HG03039 (cell line): ENCODE results near the gene ITGB8.
"Not testable (repeated sequence)": the region's sequence is repeated elsewhere in the genome, so short reads cannot be mapped to it uniquely, and the experiment has no call there.

Source experiments
- ATAC-seq: cut with Tn5 transposase; IDR thresholded peaks from one replicate; pipeline ENCODE4 v1.9.1; 2021; ENCODE audit warnings: mild to moderate bottlenecking, moderate library complexity; ENCODE audit not compliant: unreplicated experiment

Gene ITGB8

GRCh38 chr7:20330239-20330927 lies at the start of gene ITGB8:
Gene ITGB8 (plus strand): TSS chr7:20330900. CDS start chr7:20331807, 907 bp downstream.
- ATAC-seq, result peak; percentile 62

GRCh38 chr7:20282959-20283358 lies 47.7 kb upstream of the ITGB8 start:
- ATAC-seq, result no peak

GRCh38 chr7:20283385-20283784 lies 47.3 kb upstream of the ITGB8 start:
- no peak for ATAC-seq

GRCh38 chr7:20284003-20284770 lies 46.5 kb upstream of the ITGB8 start:
- ATAC-seq, result peak; percentile 58

- ATAC-seq, result no peak
Observed at GRCh38 chr7:20284771-20285143, 45.9 kb upstream of the ITGB8 start.

GRCh38 chr7:20287317-20287716 lies 43.4 kb upstream of the ITGB8 start:
- ATAC-seq, result no peak

GRCh38 chr7:20288036-20288435 lies 42.7 kb upstream of the ITGB8 start:
- ATAC-seq, result no peak

- ATAC-seq, result no peak
Observed at GRCh38 chr7:20290505-20291111, 40.1 kb upstream of the ITGB8 start.

GRCh38 chr7:20293336-20293735 lies 37.4 kb upstream of the ITGB8 start:
- no peak for ATAC-seq

GRCh38 chr7:20296444-20296843 lies 34.3 kb upstream of the ITGB8 start:
- no peak for ATAC-seq

GRCh38 chr7:20296901-20297300 lies 33.8 kb upstream of the ITGB8 start:
- no peak for ATAC-seq

GRCh38 chr7:20298486-20298901 lies 32.2 kb upstream of the ITGB8 start:
- no peak for ATAC-seq

- no peak for ATAC-seq
Observed at GRCh38 chr7:20299145-20299544, 31.6 kb upstream of the ITGB8 start.

GRCh38 chr7:20299647-20300312 lies 30.9 kb upstream of the ITGB8 start:
- ATAC-seq, result peak; percentile 44

GRCh38 chr7:20301311-20301939 lies 29.3 kb upstream of the ITGB8 start:
- ATAC-seq, result no peak

- ATAC-seq, result not testable (repeated sequence)
Observed at GRCh38 chr7:20302300-20302699, 28.4 kb upstream of the ITGB8 start.

- ATAC-seq, result no peak
Observed at GRCh38 chr7:20302891-20303290, 27.8 kb upstream of the ITGB8 start.

- no peak for ATAC-seq
Observed at GRCh38 chr7:20304366-20304765, 26.3 kb upstream of the ITGB8 start.

GRCh38 chr7:20305726-20306125 lies 25.0 kb upstream of the ITGB8 start:
- ATAC-seq, result no peak

- no peak for ATAC-seq
Observed at GRCh38 chr7:20306180-20306946, 24.3 kb upstream of the ITGB8 start.
